Thyroid gland (tissue), 4 donors: ENCODE results near the gene CCDC9B.

ENCODE experiments used
- CTCF ChIP-seq, 6 experiments: fragments of 200-600 bp in 3 of 6; fragments of 450-650 bp in 3 of 6; sonication (generic) in 3 of 6; IDR thresholded peaks; one replicate each; pipeline ENCODE4 v1.5.1; 2016 to 2019; ENCODE audit warnings: antibody characterized with exemption in 6 of 6, mild to moderate bottlenecking in 2 of 6, inconsistent platforms in 1 of 6, moderate library complexity in 1 of 6
- POLR2A ChIP-seq, 2 donors: fragments of 450-650 bp; IDR thresholded peaks; one replicate each; pipeline ENCODE4 v1.6.1; 2017; ENCODE audit warnings: antibody characterized with exemption in 2 of 2, mild to moderate bottlenecking in 2 of 2, moderate library complexity in 1 of 2

GRCh38 chr15:40286794-40287193 is 53.9 kb downstream of the CCDC9B start:
- TF ChIP-seq CTCF (IDR thresholded peaks at IDR 0.05) (no peak), POLR2A (IDR thresholded peaks at IDR 0.05) (no peak)
